ENCODE data around the gene ITGB5.
"Not testable (repeated sequence)": the region's sequence is repeated elsewhere in the genome, so short reads cannot be mapped to it uniquely, and the experiment has no call there.

ITGB5 gene

GRCh38 chr3:124812291-124813265 lies 74.6 kb downstream of the ITGB5 start:
- peak; percentile 86 for DNase-seq (ENCODE audit: low spot score)

- peak; percentile 85 for DNase-seq (ENCODE audit: low spot score)
These were observed 75.7 kb downstream of the ITGB5 start for GRCh38 chr3:124811436-124811835.

GRCh38 chr3:124810970-124811369 lies 76.2 kb downstream of the ITGB5 start:
- DNase-seq (ENCODE audit: low spot score): peak; percentile 13

- no peak for DNase-seq (ENCODE audit: low spot score)
These were observed 78.1 kb downstream of the ITGB5 start for GRCh38 chr3:124809039-124809438.

GRCh38 chr3:124805671-124806070 lies 81.5 kb downstream of the ITGB5 start:
- no peak for DNase-seq (ENCODE audit: low spot score)

- no peak for DNase-seq (ENCODE audit: low spot score)
These were observed 82.3 kb downstream of the ITGB5 start for GRCh38 chr3:124804875-124805274.

- DNase-seq (ENCODE audit: low spot score): no peak
These were observed 84.5 kb downstream of the ITGB5 start for GRCh38 chr3:124802702-124803101.

GRCh38 chr3:124802061-124802698 lies 85.0 kb downstream of the ITGB5 start:
- DNase-seq (ENCODE audit: low spot score): no peak

- peak; percentile 15 for DNase-seq (ENCODE audit: low spot score)
These were observed 86.5 kb downstream of the ITGB5 start for GRCh38 chr3:124800511-124801258.

- DNase-seq (ENCODE audit: low spot score): no peak
These were observed 87.1 kb downstream of the ITGB5 start for GRCh38 chr3:124800076-124800475.

- DNase-seq (ENCODE audit: low spot score): no peak
These were observed 87.5 kb downstream of the ITGB5 start for GRCh38 chr3:124799676-124800075.

GRCh38 chr3:124797426-124797945 lies 89.7 kb downstream of the ITGB5 start:
- DNase-seq (ENCODE audit: low spot score): no peak

GRCh38 chr3:124796477-124796876 lies 90.7 kb downstream of the ITGB5 start:
- no peak for DNase-seq (ENCODE audit: low spot score)

- no peak for DNase-seq (ENCODE audit: low spot score)
These were observed 94.0 kb downstream of the ITGB5 start for GRCh38 chr3:124793054-124793739.

- DNase-seq (ENCODE audit: low spot score): no peak
These were observed 94.7 kb downstream of the ITGB5 start for GRCh38 chr3:124792341-124793040.

- peak; percentile 88 for DNase-seq (ENCODE audit: low spot score)
These were observed 95.5 kb downstream of the ITGB5 start for GRCh38 chr3:124791639-124792151.

- DNase-seq (ENCODE audit: low spot score): peak; percentile 49
These were observed 96.0 kb downstream of the ITGB5 start for GRCh38 chr3:124791142-124791541.

GRCh38 chr3:124789103-124789502 lies 98.1 kb downstream of the ITGB5 start:
- DNase-seq (ENCODE audit: low spot score): not testable (repeated sequence)

- DNase-seq (ENCODE audit: low spot score): no peak
These were observed 98.9 kb downstream of the ITGB5 start for GRCh38 chr3:124788254-124788745.

- DNase-seq (ENCODE audit: low spot score): no peak
These were observed 99.5 kb downstream of the ITGB5 start for GRCh38 chr3:124787476-124788195.
